HG03565 (cell line): Measurements from ENCODE around the gene EPB41.
"Not testable (repeated sequence)": the region's sequence is repeated elsewhere in the genome, so short reads cannot be mapped to it uniquely, and the experiment has no call there.

Source experiments
- ATAC-seq: cut with Tn5 transposase; IDR thresholded peaks from one replicate; pipeline ENCODE4 v1.9.1; 2021; ENCODE audit warnings: mild to moderate bottlenecking, moderate library complexity; ENCODE audit not compliant: unreplicated experiment

The EPB41 gene

GRCh38 chr1:28914228-28915030, at the start of gene EPB41:
Gene EPB41 (plus strand): TSS chr1:28914569. CDS start chr1:28987438, 72,869 bp downstream.
- peak; percentile 69 for ATAC-seq

DNA sequence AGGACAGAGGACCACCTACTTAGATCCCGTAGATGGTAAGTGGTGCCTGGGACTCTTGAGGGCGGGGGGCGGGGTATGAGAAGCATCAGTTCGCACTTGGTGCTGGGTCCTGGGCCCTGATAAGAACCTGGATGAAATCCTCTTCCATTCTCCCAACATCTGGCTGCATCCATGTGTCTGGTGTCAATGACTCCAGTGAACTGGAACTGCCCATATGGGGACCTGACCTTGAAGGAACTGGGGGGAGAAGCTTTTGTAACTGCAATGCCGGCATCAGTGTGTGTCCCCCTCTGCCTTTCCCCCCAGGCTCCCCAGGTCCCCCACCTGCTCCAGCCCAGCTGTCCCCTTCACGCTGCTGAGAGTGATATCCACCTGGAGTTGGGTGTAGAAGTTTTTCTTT, 49.7 kb upstream of the EPB41 start:
- no peak for ATAC-seq

DNA sequence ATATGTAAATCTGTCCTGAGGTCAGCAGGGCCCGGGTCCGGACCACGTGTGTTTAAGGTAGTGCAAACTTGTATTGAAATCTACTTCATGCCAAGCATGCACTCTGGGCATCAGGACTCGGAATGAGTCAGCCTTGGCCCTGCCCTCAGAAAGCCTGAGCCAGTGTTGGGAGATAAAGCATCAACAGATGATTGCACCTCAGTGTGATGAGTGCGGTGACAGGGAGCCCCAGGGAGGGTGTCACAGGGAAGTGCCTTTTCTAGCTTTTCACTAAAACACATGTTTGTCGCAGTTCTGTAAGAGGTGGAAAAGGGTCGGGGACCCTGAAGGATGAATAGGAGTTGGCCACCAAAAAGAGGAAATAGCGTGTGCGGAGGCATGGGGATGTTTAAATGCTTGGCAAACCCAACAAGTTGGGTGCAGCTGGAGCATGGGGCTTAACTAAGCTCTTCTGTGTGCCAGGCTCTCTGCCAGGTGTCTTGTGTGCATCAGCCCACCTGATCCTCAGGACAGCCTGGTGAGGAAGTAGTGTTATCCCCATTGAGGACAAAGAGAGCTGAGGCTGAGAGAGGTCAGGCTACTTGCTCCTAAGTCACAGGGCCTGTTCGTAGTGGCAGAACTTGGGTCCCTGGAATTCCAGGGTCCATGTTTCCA, 48.2 kb upstream of the EPB41 start:
- ATAC-seq = no peak

- ATAC-seq = no peak
Measured at GRCh38 chr1:28867850-28868249, 46.5 kb upstream of the EPB41 start.

DNA sequence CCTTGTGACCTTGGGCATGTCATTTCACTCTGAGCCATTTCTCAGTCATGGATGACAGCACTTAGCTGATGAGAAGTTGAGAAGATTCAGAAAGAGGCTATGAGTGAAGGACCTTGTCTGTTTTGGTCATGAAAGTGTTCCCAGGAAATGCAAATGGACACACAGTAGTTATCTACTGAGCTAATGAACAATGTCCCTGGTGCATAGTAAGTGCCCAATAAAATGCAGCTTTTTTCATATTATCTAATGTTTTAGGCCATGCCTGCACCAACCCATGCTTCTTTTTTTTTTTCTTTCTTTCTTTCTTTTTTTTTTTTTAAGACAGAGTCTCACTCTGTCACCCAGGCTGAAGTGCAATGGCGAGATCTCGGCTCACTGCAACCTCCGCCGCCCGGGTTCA, 44.4 kb upstream of the EPB41 start:
- ATAC-seq = no peak

- no peak for ATAC-seq
Measured at GRCh38 chr1:28871631-28872401, 42.6 kb upstream of the EPB41 start.

DNA sequence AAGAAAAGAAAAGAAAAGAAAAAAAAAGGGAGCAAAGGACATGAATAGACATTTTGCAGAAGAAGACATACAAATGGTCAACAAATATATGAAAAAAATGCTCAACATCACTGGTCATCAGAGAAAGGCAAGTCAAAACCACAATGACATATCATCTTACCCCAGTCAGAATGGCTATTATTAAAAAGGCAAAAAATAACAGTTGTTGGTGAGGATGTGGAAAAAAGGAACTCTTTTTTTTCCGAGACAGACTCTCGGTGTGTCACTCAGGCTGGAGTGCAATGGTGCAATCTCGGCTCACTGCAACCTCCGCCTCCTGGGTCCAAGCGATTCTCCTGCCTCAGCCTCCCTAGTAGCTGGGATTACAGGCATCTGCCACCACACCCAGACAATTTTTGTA, 39.2 kb upstream of the EPB41 start:
- not testable (repeated sequence) for ATAC-seq

GRCh38 chr1:28877132-28877781, 37.1 kb upstream of the EPB41 start:
- ATAC-seq = no peak

DNA sequence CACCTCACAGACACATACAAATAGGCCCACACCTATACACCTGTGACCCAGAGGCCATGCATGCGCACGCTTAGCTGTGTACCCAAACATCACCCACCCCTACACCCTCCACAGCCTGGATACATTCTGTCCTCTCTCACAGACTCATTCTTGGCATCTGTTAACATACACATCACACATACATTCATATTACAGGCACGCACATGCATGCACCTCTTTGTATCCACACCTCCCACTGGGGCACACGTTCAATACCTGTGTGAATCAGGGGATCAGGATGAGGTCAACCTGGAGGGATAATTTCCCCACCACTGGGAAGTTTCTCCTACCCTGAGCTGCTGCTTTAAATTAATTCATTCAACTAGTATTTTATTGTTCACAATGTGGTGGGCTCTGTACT, 35.6 kb upstream of the EPB41 start:
- no peak for ATAC-seq

- ATAC-seq = no peak
Measured at GRCh38 chr1:28882009-28882628, 32.2 kb upstream of the EPB41 start.

DNA sequence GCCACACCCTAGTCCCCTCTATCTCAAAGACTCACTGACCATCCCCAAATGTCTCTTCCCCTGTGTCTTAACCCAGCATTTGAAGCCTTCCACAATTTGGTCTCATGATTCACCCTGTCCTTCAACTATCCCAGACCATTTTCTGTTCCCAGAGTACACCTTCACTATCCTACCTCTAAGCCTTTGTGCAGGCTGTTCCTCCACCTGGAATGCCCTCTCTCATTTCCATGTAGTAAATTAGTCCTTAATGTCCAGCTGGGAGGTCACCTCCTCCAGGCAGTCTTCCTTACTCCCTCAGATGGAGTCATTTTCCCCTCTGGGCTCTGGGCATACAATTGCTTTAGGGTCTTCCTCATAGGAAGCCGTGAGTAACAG, 31.1 kb upstream of the EPB41 start:
- ATAC-seq = no peak

DNA sequence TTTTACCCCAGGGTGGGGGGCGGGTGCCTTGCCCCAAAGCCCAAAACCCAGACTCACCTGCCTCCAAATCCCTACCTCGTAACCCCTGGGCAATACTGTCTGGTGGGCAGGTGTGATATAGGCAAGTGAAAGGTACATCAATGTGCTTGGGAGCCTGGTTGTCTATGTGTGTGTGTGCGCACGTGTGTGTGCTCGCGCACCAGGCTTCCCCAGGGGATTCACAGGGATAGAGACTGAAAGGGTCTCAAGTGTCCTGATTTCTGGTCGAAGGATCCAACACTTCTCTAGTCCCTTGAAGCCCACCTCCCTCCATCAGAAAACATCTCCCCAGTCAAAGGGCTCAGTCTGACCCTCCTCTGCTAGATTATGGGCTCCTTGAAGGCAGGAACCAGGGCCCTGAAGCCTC, 28.9 kb upstream of the EPB41 start:
- no peak for ATAC-seq

GRCh38 chr1:28885977-28886730, 28.2 kb upstream of the EPB41 start:
- ATAC-seq = no peak

- ATAC-seq = no peak
Measured at GRCh38 chr1:28886731-28887418, 27.5 kb upstream of the EPB41 start.

- ATAC-seq = no peak
Measured at GRCh38 chr1:28887419-28887834, 26.9 kb upstream of the EPB41 start.

DNA sequence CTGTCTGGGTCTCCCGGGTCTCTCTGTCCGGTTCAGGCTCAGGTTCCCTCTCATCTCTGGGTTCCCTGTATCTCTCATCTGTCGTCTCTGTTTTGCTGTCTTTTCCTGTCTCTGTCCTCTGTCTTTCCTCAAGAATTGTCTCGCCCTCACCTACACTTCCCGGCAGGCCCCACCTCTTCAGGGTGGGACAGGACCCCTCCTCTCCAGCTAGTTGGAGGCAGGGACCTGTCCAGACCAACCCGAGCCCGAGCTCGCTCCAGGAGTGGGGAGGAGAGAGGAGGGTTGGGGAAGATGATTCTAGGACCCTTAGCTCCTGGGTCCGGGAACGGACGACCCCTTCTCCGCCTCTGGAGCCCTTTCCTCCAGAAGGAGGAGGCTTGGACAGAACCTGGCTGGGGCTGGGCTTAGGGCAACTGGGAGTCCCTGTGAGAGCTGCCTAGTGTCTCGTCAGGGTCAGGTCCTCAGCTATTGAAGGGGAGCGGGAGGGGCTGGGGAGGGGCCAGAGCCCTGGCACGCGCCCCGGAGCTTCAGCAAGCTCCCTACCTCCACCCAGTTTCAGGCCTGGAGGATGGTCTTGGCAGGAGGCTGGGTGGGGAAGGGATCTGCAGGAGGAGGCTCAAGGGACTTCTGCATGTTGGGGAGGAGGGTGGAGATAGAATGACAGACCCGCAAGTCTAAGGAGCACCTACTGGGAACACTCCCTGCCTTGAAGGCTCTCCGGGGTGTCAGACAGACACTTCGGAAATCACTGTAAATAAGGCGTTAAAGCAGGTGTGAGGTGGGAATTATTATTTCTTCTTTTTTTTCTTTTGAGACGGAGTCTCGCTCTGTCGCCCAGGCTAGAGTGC, 26.3 kb upstream of the EPB41 start:
- ATAC-seq = no peak

- no peak for ATAC-seq
Measured at GRCh38 chr1:28888915-28889314, 25.5 kb upstream of the EPB41 start.

GRCh38 chr1:28889357-28889756, 25.0 kb upstream of the EPB41 start:
- ATAC-seq = no peak

DNA sequence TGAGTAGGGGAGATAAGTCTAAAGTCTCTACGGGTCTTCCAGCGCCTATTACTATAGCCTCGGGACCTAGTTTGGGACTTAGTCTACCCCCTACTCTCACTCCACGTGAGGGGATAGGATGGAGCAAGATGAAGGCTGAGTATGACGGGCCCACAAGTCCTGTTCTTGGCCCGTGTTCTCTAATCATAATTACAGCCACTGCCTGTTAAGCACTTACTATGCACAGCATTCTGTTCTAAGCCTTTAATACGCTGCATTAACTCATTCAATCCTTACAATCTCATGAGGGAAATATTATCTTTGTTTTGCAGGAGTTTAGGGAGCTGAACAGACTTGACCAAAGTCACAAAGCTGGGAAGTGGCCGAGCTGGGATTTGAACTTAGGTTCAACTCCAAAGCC, 23.9 kb upstream of the EPB41 start:
- ATAC-seq = no peak
